IMR-90 (cell line): ENCODE measurements around the gene APAF1. TPM values are rescaled to one million over a fixed set of nuclear protein-coding genes. Genes with fewer than 3 reads are reported as not detected.

Source experiments
- ATAC-seq: fragments of 200-7000 bp; cut with Tn5 transposase; 2 replicates; pipeline ENCODE4 v1.9.1; 2020; ENCODE audit warnings: low read depth, mild to moderate bottlenecking, moderate library complexity
- BruUV-seq: library from RNA; stranded (reverse); fragments of 400-500 nt; replicated peaks from 2 replicates; lab custom pipeline; 2021; lab: Mats Ljungman, UMichigan
- CTCF ChIA-PET: fragments of 300-600 bp; formaldehyde crosslinking; extraction: SDS; loops from one replicate; lab custom pipeline; 2021; ENCODE audit warnings: antibody characterized with exemption; lab: Yijun Ruan, JAX
- POLR2A ChIA-PET: fragments of 300-600 bp; sonication (Branson Sonifier 250); formaldehyde crosslinking; loops from one replicate; lab custom pipeline; 2022; ENCODE audit warnings: antibody characterized with exemption; ENCODE audit not compliant: unreplicated experiment; lab: Charles Lee
- DNase-seq: peaks from one replicate; pipeline ENCODE4 v3.0.0; 2013
- H2AFZ ChIP-seq: replicated peaks from 2 replicates; pipeline ENCODE3; 2013; ENCODE audit warnings: low read length, mild to moderate bottlenecking; ENCODE audit not compliant: poor library complexity
- H2AK5ac ChIP-seq: 2 replicates; pipeline ENCODE4 v1.6.1; 2013; ENCODE audit warnings: low read depth, low read length, inconsistent platforms
- H2AK9ac ChIP-seq: replicated peaks from 2 replicates; pipeline ENCODE3; 2013; ENCODE audit warnings: mild to moderate bottlenecking, low read depth, low read length, moderate library complexity; ENCODE audit not compliant: poor library complexity
- H2BK120ac ChIP-seq: 2 replicates; pipeline ENCODE4 v1.6.1; 2013; ENCODE audit warnings: low read depth, low read length, inconsistent platforms
- H2BK15ac ChIP-seq: 3 replicates; pipeline ENCODE4 v1.6.1; 2013; ENCODE audit warnings: low read depth, low read length, inconsistent platforms
- H2BK20ac ChIP-seq: 2 replicates; pipeline ENCODE4 v1.6.1; 2013; ENCODE audit warnings: low read depth, mild to moderate bottlenecking, inconsistent platforms, low read length, moderate library complexity
- H2BK5ac ChIP-seq: 2 replicates; pipeline ENCODE4 v1.6.1; 2013; ENCODE audit warnings: mild to moderate bottlenecking, low read depth, low read length, inconsistent platforms; ENCODE audit not compliant: poor library complexity, severe bottlenecking
- H3K14ac ChIP-seq: replicated peaks from 2 replicates; pipeline ENCODE4 v1.6.1; 2013; ENCODE audit warnings: low read depth, low read length, inconsistent platforms
- H3K18ac ChIP-seq: 2 replicates; pipeline ENCODE4 v1.6.1; 2013; ENCODE audit warnings: low read depth, low read length, control low read depth
- H3K23ac ChIP-seq: 2 replicates; pipeline ENCODE4 v1.6.1; 2013; ENCODE audit warnings: low read depth, low read length, inconsistent platforms
- H3K27ac ChIP-seq: 2 replicates; pipeline ENCODE4 v1.5.1; 2013; ENCODE audit warnings: mild to moderate bottlenecking, control low read depth, low read length; ENCODE audit not compliant: insufficient read depth
- H3K27me3 ChIP-seq: 2 replicates; pipeline ENCODE4 v1.6.1; 2013; ENCODE audit warnings: low read length; ENCODE audit not compliant: control insufficient read depth, insufficient read depth
- H3K36me3 ChIP-seq: 2 replicates; pipeline ENCODE4 v1.6.1; 2013; ENCODE audit warnings: low read length, mixed read lengths; ENCODE audit not compliant: control insufficient read depth, insufficient read depth
- H3K4ac ChIP-seq: 2 replicates; pipeline ENCODE4 v1.6.1; 2013; ENCODE audit warnings: low read depth, low read length, inconsistent platforms
- H3K4me1 ChIP-seq: 2 replicates; pipeline ENCODE4 v1.6.1; 2013; ENCODE audit warnings: low read length, mixed read lengths; ENCODE audit not compliant: control insufficient read depth, insufficient read depth
- H3K4me2 ChIP-seq: 2 replicates; pipeline ENCODE4 v1.6.1; 2013; ENCODE audit warnings: low read depth, mild to moderate bottlenecking, control low read depth, low read length, moderate library complexity
- H3K4me3 ChIP-seq: 2 replicates; pipeline ENCODE4 v1.5.1; 2013; ENCODE audit warnings: low read depth, mild to moderate bottlenecking, control low read depth, low read length, moderate library complexity; ENCODE audit not compliant: insufficient read depth
- H3K56ac ChIP-seq: 2 replicates; pipeline ENCODE4 v1.6.1; 2013; ENCODE audit warnings: low read length, inconsistent platforms; ENCODE audit not compliant: insufficient read depth; ENCODE audit errors: extremely low read depth
- H3K79me1 ChIP-seq, 2 experiments: 2 replicates each; pipeline ENCODE4 v1.6.1; 2013; ENCODE audit warnings: low read length in 2 of 2, inconsistent platforms in 1 of 2, low read depth in 1 of 2
- H3K9ac ChIP-seq: 2 replicates; pipeline ENCODE4 v1.6.1; 2013; ENCODE audit warnings: low read depth, low read length, control low read depth
- H3K9me1 ChIP-seq: 2 replicates; pipeline ENCODE4 v1.6.1; 2013; ENCODE audit warnings: low read length, inconsistent platforms; ENCODE audit not compliant: insufficient read depth
- H3K9me3 ChIP-seq: 2 replicates; pipeline ENCODE4 v1.6.1; 2013; ENCODE audit warnings: low read length; ENCODE audit not compliant: control insufficient read depth, insufficient read depth
- H4K20me1 ChIP-seq: 2 replicates; pipeline ENCODE4 v1.6.1; 2013; ENCODE audit warnings: low read length, inconsistent platforms; ENCODE audit not compliant: insufficient read depth
- H4K5ac ChIP-seq: 2 replicates; pipeline ENCODE4 v1.6.1; 2013; ENCODE audit warnings: mild to moderate bottlenecking, low read depth, low read length, control low read depth
- H4K8ac ChIP-seq, 2 experiments: 2 replicates each; pipeline ENCODE4 v1.6.1; 2013; ENCODE audit warnings: low read depth in 2 of 2, low read length in 2 of 2, control low read depth in 1 of 2, inconsistent platforms in 1 of 2
- H4K91ac ChIP-seq: 2 replicates; pipeline ENCODE4 v1.6.1; 2013; ENCODE audit warnings: low read depth, low read length, inconsistent platforms; ENCODE audit not compliant: insufficient read depth
- MAZ ChIP-seq: IDR thresholded peaks from 2 replicates; pipeline ENCODE4 v1.6.1; 2012; ENCODE audit warnings: low read depth, mild to moderate bottlenecking, low read length, improper control_type of control experiment, moderate library complexity, borderline replicate concordance
- WGBS, 2 experiments: methylation state at CpG; one replicate each; pipeline versions ENCODE4 v1.1.5 to v1.1.7; 2013; ENCODE audit warnings: missing lambda C conversion rate in 2 of 2; ENCODE audit not compliant: insufficient read length in 1 of 2; ENCODE audit errors: extremely low coverage in 2 of 2; 5-methylcytosine and 5-hydroxymethylcytosine counted together
- dilution Hi-C: fragments of 300-500 bp; cut with HindIII; formaldehyde crosslinking; loops from one replicate; pipeline ENCODE4 v1.14.3; 2018; ENCODE audit warnings: low sequenced_read_pairs; ENCODE audit not compliant: unreplicated experiment
- in situ Hi-C: fragments of 300-500 bp; cut with MboI; formaldehyde crosslinking; loops from 3 replicates; pipeline ENCODE4 v1.14.3; 2019; ENCODE audit warnings: low sequenced_read_pairs, inconsistent platforms, mixed read lengths
- intact Hi-C: fragments of 100-400 bp; cut with micrococcal nuclease; formaldehyde crosslinking; loops from 2 replicates; pipeline ENCODE4 v1.10.0; 2022
- polyA plus RNA-seq, 3 experiments: library from polyadenylated mRNA; depleted of rRNA; stranded (reverse); fragments of >200 nt; gene quantifications; 2 replicates each; pipeline ENCODE4 v1.2.3, GENCODE V29; 2012; ENCODE audit warnings: low replicate concordance in 1 of 3
- total RNA-seq: library from RNA; depleted of rRNA; stranded (reverse); fragments of >200 nt; gene quantifications from 2 replicates; pipeline ENCODE4 v1.2.3, GENCODE V29; 2012
- TF ChIP-seq, protein P1 (sequence below): conservative IDR thresholded peaks from 2 replicates; pipeline ENCODE4 v1.5.1; 2012; ENCODE audit warnings: mild to moderate bottlenecking, low read depth, low read length, improper control_type of control experiment

Gene APAF1
- total and polyA plus RNA-seq, 2 of the 4 experiments (the other 2 are of a cell fraction) = 10.9 to 32.8 TPM

DNA sequence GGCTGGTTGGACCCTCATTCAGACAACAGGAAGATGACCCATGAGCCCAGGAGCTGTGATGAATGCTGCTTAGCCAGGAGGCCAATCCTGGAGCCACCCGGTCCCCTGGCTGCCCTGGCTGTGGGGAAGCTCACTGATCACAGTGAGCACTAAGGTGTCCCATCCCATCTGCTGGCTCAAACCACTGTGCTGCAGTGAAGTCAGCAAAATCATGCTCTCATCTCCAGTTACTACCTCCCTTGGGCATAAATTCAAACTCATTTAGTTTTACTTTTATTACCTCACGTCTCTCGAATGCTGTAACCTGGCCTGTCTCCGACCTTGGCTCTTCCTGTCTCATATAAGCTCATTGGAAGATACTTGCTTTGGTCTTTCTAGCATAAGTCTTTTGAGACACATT is 112.4 kb downstream of the APAF1 start:
- Histone ChIP-seq H3K4me1 (peaks cover 2% of the 10 kb centered on the region), H4K5ac (no peak overlapping the region), H3K9me1 (peaks cover 8% of the 10 kb centered on the region; the same call in 1 of the 2 replicates), H3K14ac (no peak overlapping the region), H4K91ac (no peak overlapping the region), H4K8ac (no peak overlapping the region), H3K4me2 (no peak overlapping the region), H3K79me1 (no peaks in the 10 kb centered on the region), H2BK15ac (no peak overlapping the region), H2AK9ac (no peak overlapping the region), H3K9ac (no peak overlapping the region), H2AK5ac (no peak overlapping the region), H4K20me1 (no peaks in the 10 kb centered on the region), H3K4me3 (no peak overlapping the region), H3K56ac (no peak overlapping the region), H3K36me3 (no peaks in the 10 kb centered on the region), H2AFZ (no peak overlapping the region), H3K23ac (no peak overlapping the region), H3K18ac (no peak overlapping the region), H2BK120ac (no peak overlapping the region), H3K4ac (no peak overlapping the region), H3K9me3 (no peaks in the 10 kb centered on the region), H3K27ac (no peak overlapping the region), H3K27me3 (peaks cover 2% of the 10 kb centered on the region), H2BK20ac (no peak overlapping the region), H2BK5ac (no peak overlapping the region)
- DNase-seq = no peak
- WGBS, 2 experiments = 70% methylated on average over 2 of the region's 4 CpGs; no CpG with 5 or more reads in 1 of the 2 experiments
- no peak for ATAC-seq
- TF ChIP-seq, protein P1, sequence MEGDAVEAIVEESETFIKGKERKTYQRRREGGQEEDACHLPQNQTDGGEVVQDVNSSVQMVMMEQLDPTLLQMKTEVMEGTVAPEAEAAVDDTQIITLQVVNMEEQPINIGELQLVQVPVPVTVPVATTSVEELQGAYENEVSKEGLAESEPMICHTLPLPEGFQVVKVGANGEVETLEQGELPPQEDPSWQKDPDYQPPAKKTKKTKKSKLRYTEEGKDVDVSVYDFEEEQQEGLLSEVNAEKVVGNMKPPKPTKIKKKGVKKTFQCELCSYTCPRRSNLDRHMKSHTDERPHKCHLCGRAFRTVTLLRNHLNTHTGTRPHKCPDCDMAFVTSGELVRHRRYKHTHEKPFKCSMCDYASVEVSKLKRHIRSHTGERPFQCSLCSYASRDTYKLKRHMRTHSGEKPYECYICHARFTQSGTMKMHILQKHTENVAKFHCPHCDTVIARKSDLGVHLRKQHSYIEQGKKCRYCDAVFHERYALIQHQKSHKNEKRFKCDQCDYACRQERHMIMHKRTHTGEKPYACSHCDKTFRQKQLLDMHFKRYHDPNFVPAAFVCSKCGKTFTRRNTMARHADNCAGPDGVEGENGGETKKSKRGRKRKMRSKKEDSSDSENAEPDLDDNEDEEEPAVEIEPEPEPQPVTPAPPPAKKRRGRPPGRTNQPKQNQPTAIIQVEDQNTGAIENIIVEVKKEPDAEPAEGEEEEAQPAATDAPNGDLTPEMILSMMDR = no peak
- TF ChIP-seq MAZ = no peak
- CTCF ChIA-PET = interaction anchor here (0.6 to 0.7 kb wide), 2 partner anchors 28 to 1914 kb away, joined by 3 to 7 read pairs; no protein-coding TSS in a partner anchor
- BruUV-seq = no TSS peak
- intact Hi-C loops = no loop called here
- dilution Hi-C loops = no loop called here
- in situ Hi-C loops = no loop called here
- POLR2A ChIA-PET = no interaction called here
